Adrenal gland (tissue), 5 donors: ENCODE results near the gene CDHR1.
"Not testable (repeated sequence)": the region's sequence is repeated elsewhere in the genome, so short reads cannot be mapped to it uniquely, and the experiment has no call there.

Experiments used
- CTCF ChIP-seq, 6 experiments: fragments of 450-650 bp in 4 of 6; fragments of 200-600 bp in 2 of 6; sonication (generic) in 1 of 6; IDR thresholded peaks; 1 replicate in 5 of 6; 2 replicates in 1 of 6; pipeline versions ENCODE4 v1.5.1 to v1.8.0; 2016 to 2021; ENCODE audit warnings: antibody characterized with exemption in 6 of 6, mild to moderate bottlenecking in 2 of 6, moderate library complexity in 1 of 6
- POLR2A ChIP-seq, 2 donors: fragments of 450-650 bp; IDR thresholded peaks; one replicate each; pipeline ENCODE4 v1.6.1; 2017; ENCODE audit warnings: antibody characterized with exemption in 2 of 2, mild to moderate bottlenecking in 2 of 2, moderate library complexity in 1 of 2
- donor health status: DM: no; HTN: no; CAD: no.

DNA sequence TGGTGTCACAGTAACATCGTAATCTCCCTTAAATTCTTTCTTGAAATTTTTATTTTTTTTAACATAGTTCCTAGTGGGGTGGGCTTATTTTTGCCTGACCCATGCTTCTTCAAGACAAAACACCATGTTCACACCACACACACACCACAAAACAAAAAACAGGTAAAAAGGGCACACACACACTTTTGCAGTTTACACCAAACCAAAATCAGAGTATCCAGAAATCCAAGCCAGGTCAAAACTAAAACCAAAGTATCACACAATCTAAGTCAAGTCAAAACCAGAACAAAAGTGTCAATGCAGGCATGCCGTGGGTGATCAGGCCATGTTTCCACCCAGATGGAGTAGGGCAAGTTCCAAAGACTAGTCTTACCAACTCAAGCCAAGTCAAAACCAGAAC lies 23.1 kb upstream of the CDHR1 start:
- TF ChIP-seq POLR2A, CTCF (IDR thresholded peaks at IDR 0.05): not testable (repeated sequence)
